ENCODE data around the gene SSBP1.
A peak's percentile ranks its signal among the peaks of the same experiment; 100 is the strongest.

Gene SSBP1

GRCh38 chr7:141699860-141700259 is 38.3 kb upstream of the SSBP1 start:
- Histone ChIP-seq H3K9me3 (ENCODE audit: low read length) (no peaks in the 10 kb centered on the region), H3K4me1 (ENCODE audit: insufficient read depth, low read length, severe bottlenecking) (peaks cover 13% of the 10 kb centered on the region), H3K79me2 (ENCODE audit: insufficient read depth, low read length) (no peaks in the 10 kb centered on the region), H3K4me3 (ENCODE audit: low read depth, low read length, poor library complexity, severe bottlenecking) (no peak overlapping the region), H3K27ac (ENCODE audit: low read depth, low read length, poor library complexity, severe bottlenecking) (no peak overlapping the region), H3K9me2 (ENCODE audit: low read depth, low read length) (no peaks in the 10 kb centered on the region), H3K9ac (ENCODE audit: low read length) (no peak overlapping the region), H3K4me2 (ENCODE audit: low read length) (no peak overlapping the region), H3F3A (ENCODE audit: insufficient read depth, low read length) (no peaks in the 10 kb centered on the region), H3K36me3 (ENCODE audit: insufficient read depth, low read length) (no peaks in the 10 kb centered on the region), H4K20me1 (ENCODE audit: insufficient read depth, low read length) (no peaks in the 10 kb centered on the region), H2AFZ (ENCODE audit: low read length) (no peak overlapping the region), H3K27me3 (ENCODE audit: insufficient read depth, low read length) (peaks cover under 1% of the 10 kb centered on the region; the same call in 1 of the 2 replicates)
- TF ChIP-seq CTCF (IDR thresholded peaks at IDR 0.05; ENCODE audit: low read length) = no peak
- TF ChIP-seq EZH2 (IDR thresholded peaks at IDR 0.05; ENCODE audit: borderline replicate concordance, low read length) = no peak

DNA sequence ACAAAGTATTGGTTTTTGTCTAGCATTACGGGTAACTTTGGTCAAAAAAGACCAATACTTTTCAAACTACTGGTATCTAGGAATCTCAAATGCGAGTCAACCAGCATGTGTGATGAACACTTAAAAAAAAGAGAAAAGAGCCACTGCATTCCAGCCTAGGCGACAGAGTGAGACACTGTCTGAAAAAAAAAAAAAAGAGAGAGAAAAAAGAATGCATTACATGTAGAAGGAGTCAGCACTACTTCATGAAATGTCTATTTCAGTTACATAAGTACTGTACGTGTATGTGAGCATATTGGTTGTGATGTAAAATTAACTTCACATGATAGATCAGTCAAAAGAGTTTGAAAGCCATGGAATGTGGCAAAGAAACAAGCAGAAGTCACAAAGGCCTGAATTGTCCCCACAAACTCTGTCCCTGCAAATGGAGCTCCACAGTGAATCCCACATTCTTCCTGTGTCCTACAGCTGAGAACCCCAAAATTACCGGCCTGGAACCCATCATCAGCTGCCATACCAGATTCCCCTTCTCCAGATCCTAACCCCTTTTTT is 37.8 kb upstream of the SSBP1 start:
- Histone ChIP-seq H2AFZ (ENCODE audit: low read length) (no peak overlapping the region), H4K20me1 (ENCODE audit: insufficient read depth, low read length) (no peaks in the 10 kb centered on the region), H3F3A (ENCODE audit: insufficient read depth, low read length) (no peaks in the 10 kb centered on the region), H3K4me1 (ENCODE audit: insufficient read depth, low read length, severe bottlenecking) (peaks cover 13% of the 10 kb centered on the region), H3K4me3 (ENCODE audit: low read depth, low read length, poor library complexity, severe bottlenecking) (no peak overlapping the region), H3K9me2 (ENCODE audit: low read depth, low read length) (no peaks in the 10 kb centered on the region), H3K9ac (ENCODE audit: low read length) (no peak overlapping the region), H3K4me2 (ENCODE audit: low read length) (peak overlapping the region; percentile 63; the same call in 1 of the 2 replicates), H3K36me3 (ENCODE audit: insufficient read depth, low read length) (no peaks in the 10 kb centered on the region), H3K27ac (ENCODE audit: low read depth, low read length, poor library complexity, severe bottlenecking) (no peak overlapping the region), H3K79me2 (ENCODE audit: insufficient read depth, low read length) (no peaks in the 10 kb centered on the region), H3K27me3 (ENCODE audit: insufficient read depth, low read length) (peaks cover 5% of the 10 kb centered on the region; the same call in 1 of the 2 replicates), H3K9me3 (ENCODE audit: low read length) (no peaks in the 10 kb centered on the region)
- TF ChIP-seq CTCF (IDR thresholded peaks at IDR 0.05; ENCODE audit: low read length) (no peak), EZH2 (IDR thresholded peaks at IDR 0.05; ENCODE audit: borderline replicate concordance, low read length) (no peak)

- Histone ChIP-seq H3K9me2 (ENCODE audit: low read depth, low read length) (no peaks in the 10 kb centered on the region), H3K36me3 (ENCODE audit: insufficient read depth, low read length) (no peaks in the 10 kb centered on the region), H3K27ac (ENCODE audit: low read depth, low read length, poor library complexity, severe bottlenecking) (no peak overlapping the region), H3K27me3 (ENCODE audit: insufficient read depth, low read length) (peaks cover 5% of the 10 kb centered on the region; the same call in 1 of the 2 replicates), H4K20me1 (ENCODE audit: insufficient read depth, low read length) (no peaks in the 10 kb centered on the region), H3K79me2 (ENCODE audit: insufficient read depth, low read length) (no peaks in the 10 kb centered on the region), H3K4me1 (ENCODE audit: insufficient read depth, low read length, severe bottlenecking) (peaks cover 13% of the 10 kb centered on the region), H3K9me3 (ENCODE audit: low read length) (no peaks in the 10 kb centered on the region), H3K4me3 (ENCODE audit: low read depth, low read length, poor library complexity, severe bottlenecking) (peak overlapping the region; percentile 48), H3F3A (ENCODE audit: insufficient read depth, low read length) (no peaks in the 10 kb centered on the region), H3K9ac (ENCODE audit: low read length) (no peak overlapping the region), H2AFZ (ENCODE audit: low read length) (no peak overlapping the region), H3K4me2 (ENCODE audit: low read length) (peak overlapping the region; percentile 63)
- TF ChIP-seq EZH2 (IDR thresholded peaks at IDR 0.05; ENCODE audit: borderline replicate concordance, low read length) (no peak), CTCF (IDR thresholded peaks at IDR 0.05; ENCODE audit: low read length) (no peak)
These were observed 37.2 kb upstream of the SSBP1 start for GRCh38 chr7:141700848-141701371.

All from OCI-LY1 (cell line).